Thyroid gland (tissue), 4 donors: ENCODE measurements around the gene STK38L. TPM values are rescaled to one million over a fixed set of nuclear protein-coding genes. Genes with fewer than 3 reads are reported as not detected.

Experiments
- DNase-seq, 2 donors: peaks; one replicate each; pipeline ENCODE4 v3.0.0-alpha.2; 2019
- H3K27ac ChIP-seq, 3 donors: fragments of 200-600 bp; sonication (generic); 1 replicate in 2 of 3; 2 replicates in 1 of 3; pipeline ENCODE4 v1.5.1; 2016 to 2019; ENCODE audit warnings: mild to moderate bottlenecking in 1 of 3, moderate library complexity in 1 of 3
- H3K27me3 ChIP-seq: fragments of 200-600 bp; sonication (generic); one replicate; pipeline ENCODE4 v1.5.1; 2019
- H3K36me3 ChIP-seq, 2 donors: fragments of 200-600 bp; sonication (generic); one replicate each; pipeline ENCODE4 v1.5.1; 2016 to 2019
- H3K4me1 ChIP-seq, 2 donors: fragments of 200-600 bp; sonication (generic); one replicate each; pipeline ENCODE4 v1.5.1; 2017 to 2019
- H3K4me3 ChIP-seq, 3 donors: fragments of 200-600 bp; sonication (generic); replicated peaks in 1 of 3; 1 replicate in 2 of 3; 2 replicates in 1 of 3; pipeline ENCODE4 v1.5.1; 2016; ENCODE audit warnings: mild to moderate bottlenecking in 1 of 3
- H3K9me3 ChIP-seq: fragments of 200-600 bp; sonication (generic); one replicate; pipeline ENCODE4 v1.5.1; 2017
- CTCF ChIP-seq, 6 experiments: fragments of 200-600 bp in 3 of 6; fragments of 450-650 bp in 3 of 6; sonication (generic) in 3 of 6; IDR thresholded peaks; one replicate each; pipeline ENCODE4 v1.5.1; 2016 to 2019; ENCODE audit warnings: antibody characterized with exemption in 6 of 6, mild to moderate bottlenecking in 2 of 6, inconsistent platforms in 1 of 6, moderate library complexity in 1 of 6
- POLR2A ChIP-seq, 2 donors: fragments of 450-650 bp; IDR thresholded peaks; one replicate each; pipeline ENCODE4 v1.6.1; 2017; ENCODE audit warnings: antibody characterized with exemption in 2 of 2, mild to moderate bottlenecking in 2 of 2, moderate library complexity in 1 of 2
- WGBS, 2 donors: methylation state at CpG; one replicate each; pipeline ENCODE4 v1.1.5; 2017; 5-methylcytosine and 5-hydroxymethylcytosine counted together
- intact Hi-C: fragments of 100-400 bp; cut with DNase I; formaldehyde crosslinking; loops from one replicate; pipeline ENCODE4 v1.15.1; 2023
- total RNA-seq, 4 donors: library from RNA; depleted of rRNA; stranded (reverse); fragments of >200 nt; gene quantifications; one replicate each; pipeline ENCODE4 v1.2.3, GENCODE V29; 2016

Gene STK38L
- total RNA-seq, 4 donors from 2014 or later = 20.1 to 42.2 (median 27.0) TPM

- H3K9me3 ChIP-seq = no peaks in the 10 kb centered on the region
- TF ChIP-seq CTCF (IDR thresholded peaks at IDR 0.05) (no peak), POLR2A (IDR thresholded peaks at IDR 0.05) (no peak)
- H3K27me3 ChIP-seq = no peaks in the 10 kb centered on the region
- intact Hi-C loops = loop anchor here (10.0 kb wide), 1 partner anchor 54 kb away; the partner anchor contains the start of gene STK38L
- no peak overlapping the region for H3K4me3 ChIP-seq
- no peak overlapping the region for H3K27ac ChIP-seq
- WGBS, 2 donors = 94 to 96% methylated on average over 1 of the region's 1 CpG
- no peaks in the 10 kb centered on the region for H3K4me1 ChIP-seq
- DNase-seq = no peak
- no peaks in the 10 kb centered on the region for H3K36me3 ChIP-seq
Observed at GRCh38 chr12:27299102-27299501, 55.0 kb downstream of the STK38L start.

DNA sequence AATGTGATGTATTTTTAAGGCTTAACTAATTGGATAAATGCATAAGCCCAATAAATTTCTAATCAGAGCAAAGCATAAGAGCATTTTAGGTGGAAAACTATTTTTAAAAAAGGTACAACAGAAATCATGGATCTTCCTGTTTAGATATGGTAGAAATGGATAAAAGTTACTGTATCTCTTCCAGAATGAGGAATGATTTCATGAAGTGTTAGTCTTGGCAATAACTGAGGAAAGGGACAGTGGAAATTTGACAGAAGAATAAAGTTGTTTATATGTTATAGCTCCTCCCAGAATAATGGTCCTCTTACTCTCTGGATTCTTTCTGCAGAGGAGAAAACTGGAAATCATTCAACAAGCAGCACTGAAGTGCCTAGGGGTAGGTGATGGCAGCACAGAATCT lies 56.1 kb downstream of the STK38L start:
- no peak overlapping the region for H3K27ac ChIP-seq
- no peaks in the 10 kb centered on the region for H3K27me3 ChIP-seq
- intact Hi-C loops = loop anchor here (10.0 kb wide), 1 partner anchor 275 kb away; the partner anchor contains the start of gene MED21
- no peak overlapping the region for H3K4me3 ChIP-seq
- no peaks in the 10 kb centered on the region for H3K4me1 ChIP-seq
- DNase-seq = no peak
- H3K36me3 ChIP-seq = no peaks in the 10 kb centered on the region
- H3K9me3 ChIP-seq = no peaks in the 10 kb centered on the region
- no peak for TF ChIP-seq CTCF (IDR thresholded peaks at IDR 0.05)
- no peak for TF ChIP-seq POLR2A (IDR thresholded peaks at IDR 0.05)

DNA sequence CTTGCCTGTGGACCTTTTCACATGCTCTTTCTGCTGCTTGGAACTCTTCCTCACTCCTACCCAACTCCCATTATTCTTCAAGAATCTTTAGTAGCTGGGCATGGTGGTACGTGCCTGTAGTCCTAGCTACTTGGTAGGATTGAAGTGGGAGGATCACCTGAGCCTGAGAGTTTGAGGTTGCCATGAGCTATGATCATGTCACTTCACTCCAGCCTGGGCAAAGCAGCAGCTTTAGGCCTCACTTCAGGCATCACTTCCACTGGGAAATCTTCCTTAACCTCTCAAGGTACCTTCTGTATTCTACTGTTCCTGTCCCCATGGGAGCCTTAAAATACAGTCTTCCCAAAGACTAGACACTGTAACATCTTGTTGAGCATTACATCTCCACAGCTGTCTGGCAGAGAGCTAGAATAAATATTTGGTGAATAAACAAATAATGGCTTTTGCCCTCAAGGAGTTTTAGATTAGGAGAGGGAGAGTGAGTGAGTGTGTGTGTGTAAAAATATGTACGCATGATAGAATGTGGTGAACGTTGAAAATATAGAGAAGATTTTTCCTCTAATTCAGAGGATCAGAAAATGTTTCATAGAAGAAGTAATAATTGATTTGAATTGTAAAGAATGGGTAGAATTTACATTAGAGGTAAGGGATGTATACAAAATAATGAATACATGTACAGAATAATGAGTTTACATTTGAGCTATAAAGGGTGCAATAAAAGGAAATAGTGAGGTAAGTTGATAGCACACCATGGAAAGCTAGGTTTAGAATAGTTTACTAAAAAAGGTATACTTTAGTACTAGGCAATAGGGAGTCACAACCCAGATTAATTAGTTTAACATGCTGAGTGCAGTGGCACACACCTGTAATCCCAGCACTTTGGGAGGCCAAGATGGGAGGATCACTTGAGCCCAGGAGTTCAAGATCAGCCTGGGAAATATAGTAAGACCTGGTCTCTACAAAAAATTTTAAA lies 59.3 kb downstream of the STK38L start:
- H3K4me3 ChIP-seq = no peak overlapping the region
- H3K36me3 ChIP-seq = no peaks in the 10 kb centered on the region
- WGBS, 2 donors = 89% methylated on average over 3 of the region's 3 CpGs
- intact Hi-C loops = loop anchor here (10.0 kb wide), 1 partner anchor 279 kb away; the partner anchor contains the start of gene MED21
- H3K4me1 ChIP-seq = no peaks in the 10 kb centered on the region
- H3K27ac ChIP-seq = no peak overlapping the region
- no peaks in the 10 kb centered on the region for H3K9me3 ChIP-seq
- TF ChIP-seq CTCF (IDR thresholded peaks at IDR 0.05) = no peak
- TF ChIP-seq POLR2A (IDR thresholded peaks at IDR 0.05) = no peak
- no peaks in the 10 kb centered on the region for H3K27me3 ChIP-seq
- DNase-seq = no peak

DNA sequence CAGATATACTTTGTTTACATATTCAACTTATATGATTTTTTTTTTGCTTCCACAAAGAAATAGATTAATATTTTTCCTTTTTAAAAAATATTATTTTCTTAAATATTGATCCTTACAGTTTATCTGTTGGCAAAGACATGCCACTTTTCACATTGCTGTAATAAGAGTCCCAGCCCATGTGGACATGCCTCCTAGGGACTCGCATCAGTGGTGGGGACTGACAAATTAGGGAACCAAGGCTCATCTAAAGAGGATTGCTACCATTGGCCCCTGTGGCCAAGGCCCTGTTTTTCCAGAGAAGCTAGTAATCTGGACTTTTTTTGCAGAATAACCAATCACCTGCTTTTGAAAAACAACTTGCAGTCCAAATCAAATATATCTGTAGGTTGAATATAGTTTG lies 60.8 kb downstream of the STK38L start:
- Histone ChIP-seq H3K9me3 (no peaks in the 10 kb centered on the region), H3K36me3 (peaks cover 9 to 10% of the 10 kb centered on the region in 2 donors), H3K27me3 (no peaks in the 10 kb centered on the region), H3K4me1 (no peaks in the 10 kb centered on the region), H3K27ac (peak overlapping the region in 1 of 3 donors; percentile 52), H3K4me3 (no peak overlapping the region)
- no peak for DNase-seq
- TF ChIP-seq CTCF (IDR thresholded peaks at IDR 0.05) = no peak
- TF ChIP-seq POLR2A (IDR thresholded peaks at IDR 0.05) = no peak
- WGBS, 2 donors = 91 to 96% methylated on average over 1 of the region's 1 CpG
- intact Hi-C loops = loop anchor here (10.0 kb wide), 1 partner anchor 280 kb away; the partner anchor contains the start of gene MED21
